H1 (cell line): ENCODE data around the gene THAP4. TPM values are rescaled to one million over a fixed set of nuclear protein-coding genes. Genes with fewer than 3 reads are reported as not detected.

Experiments
- HDAC2 ChIP-seq, 2 experiments: fragments of 300-600 bp in 1 of 2; sonication (generic) in 1 of 2; IDR thresholded peaks; 2 replicates each; pipeline ENCODE4 v1.6.1; 2011 to 2012; ENCODE audit warnings: low read depth in 2 of 2, low read length in 2 of 2, mild to moderate bottlenecking in 2 of 2, moderate library complexity in 2 of 2, borderline replicate concordance in 1 of 2, inconsistent platforms in 1 of 2
- polyA plus RNA-seq, 7 experiments: library from polyadenylated mRNA; depleted of rRNA in 3 of 7; stranded (reverse) in 5 of 7; unstranded in 2 of 7; fragments of >200 nt in 5 of 7; fragments of 200-250 nt in 2 of 7; gene quantifications; 1 replicate in 5 of 7; 2 replicates in 1 of 7; 4 replicates in 1 of 7; pipeline versions ENCODE4 v1.2.1 to v1.2.3, GENCODE V29; 2011 to 2013; ENCODE audit warnings: missing spikeins in 2 of 7, mixed read lengths in 2 of 7
- total RNA-seq: library from RNA; stranded (reverse); fragmentation: NEBNext Ultra II Directional; extraction: Animal tissue kit (Norgen Biotek cat#: 25700); gene quantifications from 2 replicates; pipeline ENCODE4 v1.2.1, GENCODE V29; 2021

The THAP4 gene
- total and polyA plus RNA-seq, 2 of the 8 experiments (the other 6 are each of a cell fraction or from before 2014, with no cell fraction given) = 78.9 to 83.6 TPM

- no peak for TF ChIP-seq HDAC2 (IDR thresholded peaks at IDR 0.05; ENCODE audit: borderline replicate concordance in 1 of 2, low read depth in 2 of 2, low read length in 2 of 2)
These were observed 4.7 kb upstream of the THAP4 start (continued) for GRCh38 chr2:241641631-241642030.
